ENCODE results near the gene CTAGE9.

DNA sequence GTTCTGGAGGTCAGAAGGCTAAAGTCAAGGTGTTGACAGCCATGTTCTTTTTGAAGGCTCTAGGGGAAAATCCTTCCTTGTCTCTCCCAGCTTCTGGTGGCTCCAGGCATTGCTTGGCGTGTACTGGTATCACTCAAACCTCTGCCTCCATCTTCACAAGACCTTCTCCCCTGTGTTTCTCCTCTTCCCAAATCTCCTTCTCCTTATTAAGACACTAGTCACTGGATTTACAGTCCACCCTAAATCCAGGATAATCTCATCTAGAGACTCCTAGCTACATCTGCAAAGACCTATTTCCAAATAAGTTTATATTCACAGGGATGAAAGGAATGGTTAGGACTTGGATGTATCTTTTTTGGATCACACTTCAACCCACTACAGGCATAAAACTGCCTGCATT is 26.0 kb upstream of the CTAGE9 start:
- TF ChIP-seq POLR2A (IDR thresholded peaks at IDR 0.05; ENCODE audit: low read length) (no peak), GATA1 (IDR thresholded peaks at IDR 0.05; ENCODE audit: low read depth, low read length) (no peak)

Measured in erythroblast (primary cell).